Measurements from ENCODE around the gene IFITM2. TPM values are rescaled to one million over a fixed set of nuclear protein-coding genes. Genes with fewer than 3 reads are reported as not detected.

The IFITM2 gene
- total RNA-seq, 1 experiment from 2014 or later = 4.2 TPM

DNA sequence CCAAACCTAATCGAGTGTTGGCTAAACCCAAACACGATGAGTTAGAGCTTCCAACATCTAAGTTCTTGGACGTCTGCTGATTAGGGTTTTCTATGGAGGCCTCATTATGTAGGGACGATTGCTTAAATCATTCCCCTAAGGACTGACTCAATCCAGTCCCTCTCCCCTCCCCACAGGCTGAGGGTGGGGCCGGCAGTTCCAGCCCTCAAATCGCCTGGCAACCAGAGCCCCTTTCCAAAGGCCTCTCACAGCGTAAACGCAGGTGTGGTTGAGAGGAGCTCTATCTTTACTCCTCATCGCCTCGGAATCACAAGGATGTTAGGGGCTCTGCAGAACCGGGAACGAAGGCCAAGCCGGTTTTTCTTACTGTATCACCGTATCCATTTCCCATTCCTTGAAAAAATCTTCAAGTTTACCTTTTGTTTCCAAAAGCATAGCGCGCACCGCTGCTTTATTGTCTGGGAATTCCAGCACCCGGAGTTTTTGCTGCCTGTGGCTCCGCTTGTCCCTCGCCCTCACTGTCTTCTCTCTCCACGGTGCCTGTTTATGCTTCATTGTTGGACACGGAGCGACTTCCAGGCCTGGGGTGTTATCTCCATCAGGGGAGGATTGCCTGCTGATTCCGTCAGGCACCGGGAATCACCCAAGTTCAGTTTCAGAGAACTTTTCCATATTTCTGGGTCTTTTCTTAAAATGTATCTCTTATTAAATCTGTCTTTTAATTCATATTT, 26.8 kb downstream of the IFITM2 start:
- DNase-seq = no peak
- Histone ChIP-seq H2AFZ (no peak overlapping the region), H3K4me3 (no peak overlapping the region), H3K9me3 (ENCODE audit: insufficient read depth, low read depth) (no peaks in the 10 kb centered on the region), H4K20me1 (ENCODE audit: insufficient read depth) (no peaks in the 10 kb centered on the region), H3K36me3 (ENCODE audit: low read depth) (no peaks in the 10 kb centered on the region), H3K9me2 (ENCODE audit: insufficient read depth) (no peaks in the 10 kb centered on the region), H3K27ac (no peak overlapping the region), H3K4me2 (no peak overlapping the region), H3K79me2 (ENCODE audit: low read depth) (no peaks in the 10 kb centered on the region), H3F3A (ENCODE audit: insufficient read depth, low read depth) (no peaks in the 10 kb centered on the region), H3K4me1 (replicated peaks; ENCODE audit: insufficient read depth) (no peaks in the 10 kb centered on the region), H3K27me3 (ENCODE audit: insufficient read depth, low read depth) (0 out of 2 replicates have a peak, but pooled peaks cover 3% of the 10 kb centered on the region)
- intact Hi-C loops (cut with micrococcal nuclease; ENCODE audit: unreplicated experiment) = no loop called here
- ChIA-PET CTCF (no interaction called here), POLR2A (ENCODE audit: unreplicated experiment) (interaction anchor here (0.7 kb wide), 1 partner anchor 22 kb away, joined by 5 read pairs; no protein-coding TSS in a partner anchor)
- TF ChIP-seq EZH2 (IDR thresholded peaks at IDR 0.05; ENCODE audit: low read depth) = no peak
- TF ChIP-seq, protein P1, sequence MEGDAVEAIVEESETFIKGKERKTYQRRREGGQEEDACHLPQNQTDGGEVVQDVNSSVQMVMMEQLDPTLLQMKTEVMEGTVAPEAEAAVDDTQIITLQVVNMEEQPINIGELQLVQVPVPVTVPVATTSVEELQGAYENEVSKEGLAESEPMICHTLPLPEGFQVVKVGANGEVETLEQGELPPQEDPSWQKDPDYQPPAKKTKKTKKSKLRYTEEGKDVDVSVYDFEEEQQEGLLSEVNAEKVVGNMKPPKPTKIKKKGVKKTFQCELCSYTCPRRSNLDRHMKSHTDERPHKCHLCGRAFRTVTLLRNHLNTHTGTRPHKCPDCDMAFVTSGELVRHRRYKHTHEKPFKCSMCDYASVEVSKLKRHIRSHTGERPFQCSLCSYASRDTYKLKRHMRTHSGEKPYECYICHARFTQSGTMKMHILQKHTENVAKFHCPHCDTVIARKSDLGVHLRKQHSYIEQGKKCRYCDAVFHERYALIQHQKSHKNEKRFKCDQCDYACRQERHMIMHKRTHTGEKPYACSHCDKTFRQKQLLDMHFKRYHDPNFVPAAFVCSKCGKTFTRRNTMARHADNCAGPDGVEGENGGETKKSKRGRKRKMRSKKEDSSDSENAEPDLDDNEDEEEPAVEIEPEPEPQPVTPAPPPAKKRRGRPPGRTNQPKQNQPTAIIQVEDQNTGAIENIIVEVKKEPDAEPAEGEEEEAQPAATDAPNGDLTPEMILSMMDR (conservative IDR thresholded peaks at IDR 0.05) = no peak
- BruUV-seq (replicated peaks) = no TSS peak

DNA sequence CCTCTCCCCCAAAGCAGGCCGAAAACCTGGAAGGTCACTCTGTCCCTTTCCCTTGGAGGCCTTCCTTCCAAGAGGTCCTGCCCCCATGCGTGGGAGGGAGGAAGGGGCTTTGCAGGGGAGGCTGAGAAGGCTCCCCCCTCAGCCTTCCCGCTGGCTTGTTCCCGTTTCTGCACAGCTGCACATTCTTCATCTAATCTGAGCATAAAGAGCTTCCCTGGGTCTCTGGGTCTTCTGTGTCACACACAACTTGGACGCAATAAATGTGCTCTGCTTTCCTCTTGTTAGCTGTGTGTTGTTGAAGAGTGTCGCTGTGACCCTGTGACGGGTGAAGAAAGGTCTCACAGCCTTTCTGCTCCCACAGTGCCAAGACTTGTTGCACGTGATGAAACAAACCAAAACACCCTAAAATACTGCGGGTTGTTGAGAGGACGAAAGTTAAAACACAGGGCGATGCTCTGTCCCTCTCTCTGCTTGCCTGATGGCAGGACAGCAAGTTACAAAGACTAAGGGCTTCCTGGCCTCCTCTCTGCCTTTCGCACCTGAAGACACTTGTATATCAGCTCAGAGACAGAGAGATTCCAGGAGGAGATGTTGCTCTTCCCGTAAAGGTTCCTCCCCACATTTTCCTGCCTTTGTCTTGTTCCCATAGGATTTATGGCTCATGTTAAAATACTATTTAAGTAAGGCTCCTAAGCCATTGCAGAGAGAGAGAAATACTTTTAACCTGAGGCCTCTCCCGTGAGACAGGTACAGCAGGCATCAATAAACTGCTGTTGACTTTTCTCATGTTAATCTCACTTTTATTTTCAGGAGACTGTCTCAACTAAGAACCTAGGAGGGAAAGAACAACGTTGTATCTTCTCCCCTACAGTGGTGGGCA, 28.4 kb downstream of the IFITM2 start:
- no peak overlapping the region for H3K4me3 ChIP-seq
- no peaks in the 10 kb centered on the region for H3K79me2 ChIP-seq (ENCODE audit: low read depth)
- H3K4me2 ChIP-seq = no peak overlapping the region
- no peaks in the 10 kb centered on the region for H3K9me2 ChIP-seq (ENCODE audit: insufficient read depth)
- ChIA-PET CTCF (no interaction called here), POLR2A (ENCODE audit: unreplicated experiment) (no interaction called here)
- H3K27ac ChIP-seq = no peak overlapping the region
- no peaks in the 10 kb centered on the region for H3K4me1 ChIP-seq (replicated peaks; ENCODE audit: insufficient read depth)
- TF ChIP-seq, protein P1 (conservative IDR thresholded peaks at IDR 0.05) = no peak
- no peak for TF ChIP-seq EZH2 (IDR thresholded peaks at IDR 0.05; ENCODE audit: low read depth)
- H3K36me3 ChIP-seq (ENCODE audit: low read depth) = no peaks in the 10 kb centered on the region
- H3K9me3 ChIP-seq (ENCODE audit: insufficient read depth, low read depth) = no peaks in the 10 kb centered on the region
- intact Hi-C loops (cut with micrococcal nuclease; ENCODE audit: unreplicated experiment) = no loop called here
- BruUV-seq (replicated peaks) = no TSS peak
- H3F3A ChIP-seq (ENCODE audit: insufficient read depth, low read depth) = no peaks in the 10 kb centered on the region
- H3K27me3 ChIP-seq (ENCODE audit: insufficient read depth, low read depth) = 0 out of 2 replicates have a peak, but pooled peaks cover 3% of the 10 kb centered on the region
- DNase-seq = no peak
- no peak overlapping the region for H2AFZ ChIP-seq
- H4K20me1 ChIP-seq (ENCODE audit: insufficient read depth) = no peaks in the 10 kb centered on the region

DNA sequence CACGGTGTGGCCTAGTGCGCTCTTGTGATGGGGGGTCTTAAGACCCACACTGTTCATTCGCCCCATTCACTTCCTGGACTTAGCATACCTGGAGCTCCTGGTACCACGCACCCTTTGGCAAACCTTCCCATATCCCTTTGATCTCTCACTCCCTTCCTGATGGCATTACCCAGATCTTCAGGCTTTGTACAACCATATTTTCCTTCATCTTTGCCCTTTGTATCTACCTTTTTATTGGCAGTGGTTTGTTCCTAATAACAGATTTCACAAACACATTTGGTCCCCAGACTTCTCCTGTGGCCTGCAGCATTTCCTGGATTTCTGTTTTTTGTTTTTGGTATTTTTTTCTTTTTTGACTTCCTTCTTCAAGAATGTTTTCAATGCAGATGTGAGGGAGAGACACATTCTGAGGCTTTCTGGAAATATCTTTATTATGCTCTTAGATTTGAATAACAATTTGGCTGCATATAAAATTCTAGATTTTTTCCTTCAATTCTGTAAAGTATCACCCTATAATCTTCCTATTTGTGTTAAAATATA, 29.1 kb downstream of the IFITM2 start:
- no TSS peak for BruUV-seq (replicated peaks)
- no peak overlapping the region for H3K27ac ChIP-seq

More for the DNA sequence above, 29.1 kb downstream of the IFITM2 start:
- H3F3A ChIP-seq (ENCODE audit: insufficient read depth, low read depth) = no peaks in the 10 kb centered on the region
- no peaks in the 10 kb centered on the region for H3K36me3 ChIP-seq (ENCODE audit: low read depth)
- no peaks in the 10 kb centered on the region for H3K9me2 ChIP-seq (ENCODE audit: insufficient read depth)
- POLR2A ChIA-PET (ENCODE audit: unreplicated experiment) = no interaction called here
- no peaks in the 10 kb centered on the region for H3K9me3 ChIP-seq (ENCODE audit: insufficient read depth, low read depth)
- CTCF ChIA-PET = no interaction called here
- 0 out of 2 replicates have a peak, but pooled peaks cover 3% of the 10 kb centered on the region for H3K27me3 ChIP-seq (ENCODE audit: insufficient read depth, low read depth)
- TF ChIP-seq, protein P1 (conservative IDR thresholded peaks at IDR 0.05) = no peak
- TF ChIP-seq EZH2 (IDR thresholded peaks at IDR 0.05; ENCODE audit: low read depth) = no peak
- intact Hi-C loops (cut with micrococcal nuclease; ENCODE audit: unreplicated experiment) = no loop called here
- H3K4me3 ChIP-seq = no peak overlapping the region
- H3K4me2 ChIP-seq = no peak overlapping the region
- DNase-seq = no peak
- H3K79me2 ChIP-seq (ENCODE audit: low read depth) = no peaks in the 10 kb centered on the region
- no peaks in the 10 kb centered on the region for H4K20me1 ChIP-seq (ENCODE audit: insufficient read depth)
- no peaks in the 10 kb centered on the region for H3K4me1 ChIP-seq (replicated peaks; ENCODE audit: insufficient read depth)
- H2AFZ ChIP-seq = no peak overlapping the region

Data from PC-9 (cell line).